Measurements from ENCODE around the gene ZNF329. TPM values are rescaled to one million over a fixed set of nuclear protein-coding genes. Genes with fewer than 3 reads are reported as not detected.

ZNF329 gene
- total RNA-seq, 4 donors from 2014 or later = 5.1 to 8.5 (median 7.4) TPM

GRCh38 chr19:58118979-58119733 lies 31.4 kb downstream of the ZNF329 start:
- DNase-seq (ENCODE audit: low spot score) (no peak), ATAC-seq (ENCODE audit: low FRiP score) (no peak)
- no peak for TF ChIP-seq CTCF (IDR thresholded peaks at IDR 0.05)

GRCh38 chr19:58117841-58118575 lies 32.6 kb downstream of the ZNF329 start:
- DNase-seq (ENCODE audit: low spot score) (no peak), ATAC-seq (ENCODE audit: low FRiP score) (no peak)
- no peak for TF ChIP-seq CTCF (IDR thresholded peaks at IDR 0.05)

GRCh38 chr19:58108546-58108817 lies 42.1 kb downstream of the ZNF329 start:
- TF ChIP-seq CTCF (IDR thresholded peaks at IDR 0.05) = no peak
- DNase-seq (ENCODE audit: low spot score) (no peak), ATAC-seq (ENCODE audit: low FRiP score) (no peak)

- ATAC-seq (ENCODE audit: low FRiP score) = no peak
- no peak for TF ChIP-seq CTCF (IDR thresholded peaks at IDR 0.05)
Measured at GRCh38 chr19:58107778-58108545, 42.6 kb downstream of the ZNF329 start.

GRCh38 chr19:58098682-58098998 lies 51.9 kb downstream of the ZNF329 start:
- TF ChIP-seq CTCF (IDR thresholded peaks at IDR 0.05) = no peak
- ATAC-seq (ENCODE audit: low FRiP score) (no peak), DNase-seq (ENCODE audit: low spot score) (no peak)

More at GRCh38 chr19:58107778-58108545, 42.6 kb downstream of the ZNF329 start:
- no peak for DNase-seq (ENCODE audit: low spot score)

GRCh38 chr19:58097781-58098681 lies 52.6 kb downstream of the ZNF329 start, which contains the start of gene ZSCAN18:
TSS of gene ZSCAN18 (minus strand) at chr19:58098231. CDS start at chr19:58090267, 7,964 bp downstream.
- DNase-seq (ENCODE audit: low spot score) = peak; percentile 89
- peak; percentile 99 for ATAC-seq (ENCODE audit: low FRiP score)
- no peak for TF ChIP-seq CTCF (IDR thresholded peaks at IDR 0.05)
